Endothelial cell of umbilical vein (primary cell): ENCODE data around the gene PANX1.

Experiments
- CTCF ChIP-seq, 2 donors: IDR thresholded peaks; 1 replicate in 1 of 2; 2 replicates in 1 of 2; pipeline ENCODE4 v1.5.1; 2011; ENCODE audit warnings: low read length in 2 of 2, mild to moderate bottlenecking in 2 of 2, moderate library complexity in 2 of 2, control low read depth in 1 of 2, inconsistent platforms in 1 of 2, low read depth in 1 of 2; ENCODE audit not compliant: insufficient read depth in 1 of 2; ENCODE audit errors: extremely low read depth in 1 of 2
- EZH2 ChIP-seq: IDR thresholded peaks from 2 replicates; pipeline ENCODE4 v1.6.1; 2012; ENCODE audit warnings: borderline replicate concordance, low read depth, mild to moderate bottlenecking, moderate library complexity, low read length, inconsistent platforms; ENCODE audit not compliant: severe bottlenecking
- FOS ChIP-seq: IDR thresholded peaks from 2 replicates; pipeline ENCODE4 v1.6.1; 2011; ENCODE audit warnings: mild to moderate bottlenecking, low read length, moderate library complexity, borderline replicate concordance; ENCODE audit not compliant: insufficient read depth
- JUN ChIP-seq: IDR thresholded peaks from 2 replicates; pipeline ENCODE4 v1.6.1; 2011; ENCODE audit warnings: borderline replicate concordance, low read depth; ENCODE audit not compliant: insufficient read length, insufficient read depth
- MAX ChIP-seq: IDR thresholded peaks from 2 replicates; pipeline ENCODE4 v1.6.1; 2011; ENCODE audit not compliant: insufficient read depth, insufficient read length
- MYC ChIP-seq: IDR thresholded peaks from one replicate; pipeline ENCODE4 v1.6.1; 2011; ENCODE audit warnings: mild to moderate bottlenecking, low read depth, low read length
- POLR2A ChIP-seq: IDR thresholded peaks from 2 replicates; pipeline ENCODE4 v1.6.1; 2012; ENCODE audit warnings: low read depth, mild to moderate bottlenecking, control low read depth, low read length

DNA sequence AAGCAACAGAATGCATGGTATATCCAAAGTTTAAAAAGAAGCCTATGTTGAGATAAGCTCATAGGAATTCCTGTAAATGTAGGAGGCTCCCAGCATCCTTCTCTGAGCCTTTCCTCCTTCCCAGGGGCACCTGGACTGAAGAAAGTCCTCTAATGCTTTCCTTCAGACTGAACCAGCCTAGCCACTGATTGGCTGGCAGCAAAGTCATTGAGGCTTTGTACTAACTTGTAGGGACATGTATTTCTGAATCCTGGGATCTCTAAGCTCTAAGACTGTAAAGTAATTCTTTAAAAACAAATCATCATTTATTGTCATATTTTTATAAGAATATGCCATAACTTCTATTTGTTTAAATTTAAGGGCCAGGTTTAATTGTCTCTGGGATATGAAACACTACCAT is 23.9 kb upstream of the PANX1 start:
- TF ChIP-seq POLR2A: no peak
- no peak for TF ChIP-seq CTCF (IDR thresholded peaks at IDR 0.05; ENCODE audit: extremely low read depth in 1 of 2, insufficient read depth in 1 of 2, low read depth in 1 of 2, low read length in 2 of 2)
- no peak for TF ChIP-seq EZH2
- no peak for TF ChIP-seq MYC
- no peak for TF ChIP-seq MAX
- TF ChIP-seq JUN: no peak
- no peak for TF ChIP-seq FOS
